Mesenchymal stem cell (in vitro differentiated cells and primary cell): Measurements from ENCODE around the gene KIRREL3.
A peak's percentile ranks its signal among the peaks of the same experiment; 100 is the strongest.
"Not testable (repeated sequence)": the region's sequence is repeated elsewhere in the genome, so short reads cannot be mapped to it uniquely, and the experiment has no call there.

Source experiments
- DNase-seq: peaks from one replicate; pipeline ENCODE4 v3.0.0-alpha.2; 2013
- H2AFZ ChIP-seq: one replicate; pipeline ENCODE4 v1.6.1; 2013; ENCODE audit warnings: low read depth, mild to moderate bottlenecking, control low read depth, inconsistent platforms, low read length, moderate library complexity
- H2AK5ac ChIP-seq: 2 replicates; pipeline ENCODE4 v1.6.1; 2013; ENCODE audit warnings: low read length, moderate library complexity, mild to moderate bottlenecking, inconsistent platforms; ENCODE audit not compliant: severe bottlenecking
- H2BK120ac ChIP-seq: one replicate; pipeline ENCODE4 v1.6.1; 2013; ENCODE audit warnings: low read depth, mild to moderate bottlenecking, inconsistent platforms, low read length, moderate library complexity
- H2BK12ac ChIP-seq, 2 experiments: one replicate each; pipeline ENCODE4 v1.6.1; 2013; ENCODE audit warnings: inconsistent platforms in 2 of 2, low read length in 2 of 2, mild to moderate bottlenecking in 2 of 2, moderate library complexity in 2 of 2, control low read depth in 1 of 2
- H2BK15ac ChIP-seq: one replicate; pipeline ENCODE4 v1.6.1; 2013; ENCODE audit warnings: mild to moderate bottlenecking, low read depth, inconsistent platforms; ENCODE audit not compliant: poor library complexity, severe bottlenecking
- H2BK5ac ChIP-seq: 2 replicates; pipeline ENCODE4 v1.6.1; 2013; ENCODE audit warnings: low read depth, mild to moderate bottlenecking, low read length, control low read depth, inconsistent platforms; ENCODE audit not compliant: poor library complexity, severe bottlenecking
- H3K14ac ChIP-seq, 2 experiments: one replicate each; pipeline ENCODE4 v1.6.1; 2013; ENCODE audit warnings: inconsistent platforms in 2 of 2, low read length in 2 of 2, control low read depth in 1 of 2, mild to moderate bottlenecking in 1 of 2, moderate library complexity in 1 of 2
- H3K18ac ChIP-seq, 2 experiments: one replicate each; pipeline ENCODE4 v1.6.1; 2013; ENCODE audit warnings: inconsistent platforms in 2 of 2, low read length in 2 of 2, control low read depth in 1 of 2, low read depth in 1 of 2, mild to moderate bottlenecking in 1 of 2
- H3K23ac ChIP-seq, 2 experiments: one replicate each; pipeline ENCODE4 v1.6.1; 2013; ENCODE audit warnings: inconsistent platforms in 2 of 2, low read length in 2 of 2, mild to moderate bottlenecking in 2 of 2, moderate library complexity in 2 of 2, control low read depth in 1 of 2
- H3K27ac ChIP-seq: 2 replicates; pipeline ENCODE4 v1.5.1; 2013; ENCODE audit warnings: mild to moderate bottlenecking, moderate library complexity, low read length, control low read depth, inconsistent platforms; ENCODE audit not compliant: poor library complexity, severe bottlenecking
- H3K27me3 ChIP-seq, 2 experiments: 2 replicates each; pipeline versions ENCODE4 v1.6.1 to v1.7.0; 2013; ENCODE audit warnings: low read length in 2 of 2, mild to moderate bottlenecking in 2 of 2, moderate library complexity in 2 of 2, control low read depth in 1 of 2, inconsistent platforms in 1 of 2; ENCODE audit not compliant: control insufficient read depth in 1 of 2, insufficient read depth in 1 of 2
- H3K36me3 ChIP-seq, 2 experiments: 2 replicates each; pipeline versions ENCODE4 v1.6.1 to v1.7.0; 2013; ENCODE audit warnings: low read length in 2 of 2, control low read depth in 1 of 2, inconsistent platforms in 1 of 2, low read depth in 1 of 2, mild to moderate bottlenecking in 1 of 2; ENCODE audit not compliant: insufficient read depth in 2 of 2, control insufficient read depth in 1 of 2
- H3K4ac ChIP-seq, 2 experiments: one replicate each; pipeline ENCODE4 v1.6.1; 2013; ENCODE audit warnings: inconsistent platforms in 2 of 2, low read length in 2 of 2, mild to moderate bottlenecking in 2 of 2, moderate library complexity in 2 of 2, control low read depth in 1 of 2, low read depth in 1 of 2
- H3K4me1 ChIP-seq: 2 replicates; pipeline ENCODE4 v1.6.1; 2013; ENCODE audit warnings: low read depth, low read length, control low read depth; ENCODE audit not compliant: control insufficient read depth, insufficient read depth
- H3K4me2 ChIP-seq: 2 replicates; pipeline ENCODE4 v1.6.1; 2013; ENCODE audit warnings: low read length, mild to moderate bottlenecking, inconsistent platforms; ENCODE audit not compliant: poor library complexity, severe bottlenecking
- H3K4me3 ChIP-seq, 2 experiments: 2 replicates each; pipeline versions ENCODE4 v1.5.1 to v1.7.0; 2013; ENCODE audit warnings: low read length in 2 of 2, mild to moderate bottlenecking in 2 of 2, control low read depth in 1 of 2, low read depth in 1 of 2; ENCODE audit not compliant: insufficient read depth in 1 of 2
- H3K79me1 ChIP-seq: replicated peaks from 2 replicates; pipeline ENCODE4 v1.6.1; 2013; ENCODE audit warnings: mild to moderate bottlenecking, control low read depth, low read length, inconsistent platforms; ENCODE audit not compliant: poor library complexity, severe bottlenecking
- H3K9ac ChIP-seq: 2 replicates; pipeline ENCODE4 v1.7.0; 2013; ENCODE audit warnings: mild to moderate bottlenecking, low read length, moderate library complexity
- H3K9me3 ChIP-seq: 2 replicates; pipeline ENCODE4 v1.7.0; 2013; ENCODE audit warnings: mild to moderate bottlenecking, low read length; ENCODE audit not compliant: control insufficient read depth
- H4K8ac ChIP-seq: one replicate; pipeline ENCODE4 v1.6.1; 2013; ENCODE audit warnings: inconsistent platforms, mild to moderate bottlenecking, low read length, moderate library complexity
- H4K91ac ChIP-seq: one replicate; pipeline ENCODE4 v1.6.1; 2013; ENCODE audit warnings: mild to moderate bottlenecking, low read length, inconsistent platforms
- WGBS: methylation state at CpG from one replicate; pipeline ENCODE4 v1.1.7; 2013; ENCODE audit warnings: mixed read lengths; 5-methylcytosine and 5-hydroxymethylcytosine counted together

The KIRREL3 gene

DNA sequence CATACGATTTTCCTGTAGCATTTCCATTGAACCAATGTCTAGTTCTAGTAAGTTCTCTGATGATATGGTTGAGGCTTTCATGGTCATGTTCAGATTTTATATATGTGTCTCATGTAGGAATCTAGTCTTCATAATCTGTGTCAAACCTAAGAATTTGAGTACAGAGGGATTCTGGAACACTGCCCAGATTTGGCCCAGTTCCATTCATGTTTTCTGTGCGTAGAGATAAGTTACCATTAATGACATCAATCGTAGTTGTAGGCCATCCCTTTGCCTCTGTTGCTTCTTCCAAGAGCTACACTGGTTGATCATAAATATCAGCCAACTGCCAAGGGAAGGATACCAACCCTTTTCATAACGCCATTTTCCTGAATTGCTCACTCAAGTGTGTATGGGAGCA lies 621.8 kb downstream of the KIRREL3 start:
- no peak overlapping the region for H2BK12ac ChIP-seq
- H2BK120ac ChIP-seq = no peak overlapping the region
- no peak for DNase-seq
- no peak overlapping the region for H3K14ac ChIP-seq
- H3K4ac ChIP-seq = no peak overlapping the region
- H3K18ac ChIP-seq = no peak overlapping the region
- H3K36me3 ChIP-seq = peaks cover 0 to 6% of the 10 kb centered on the region in 2 experiments
- no peak overlapping the region for H4K8ac ChIP-seq
- H3K9ac ChIP-seq = no peak overlapping the region
- no peak overlapping the region for H2AFZ ChIP-seq
- no peak overlapping the region for H3K4me2 ChIP-seq
- H4K91ac ChIP-seq = no peak overlapping the region
- H3K9me3 ChIP-seq = no peaks in the 10 kb centered on the region
- H2AK5ac ChIP-seq = no peak overlapping the region
- no peak overlapping the region for H3K23ac ChIP-seq
- 99% methylated on average over 4 of the region's 4 CpGs for WGBS
- no peak overlapping the region for H3K4me3 ChIP-seq
- no peak overlapping the region for H2BK5ac ChIP-seq
- H3K79me1 ChIP-seq = peaks cover 23% of the 10 kb centered on the region
- no peaks in the 10 kb centered on the region for H3K27me3 ChIP-seq
- H2BK15ac ChIP-seq = no peak overlapping the region
- H3K27ac ChIP-seq = no peak overlapping the region
- peaks cover under 1% of the 10 kb centered on the region for H3K4me1 ChIP-seq

DNA sequence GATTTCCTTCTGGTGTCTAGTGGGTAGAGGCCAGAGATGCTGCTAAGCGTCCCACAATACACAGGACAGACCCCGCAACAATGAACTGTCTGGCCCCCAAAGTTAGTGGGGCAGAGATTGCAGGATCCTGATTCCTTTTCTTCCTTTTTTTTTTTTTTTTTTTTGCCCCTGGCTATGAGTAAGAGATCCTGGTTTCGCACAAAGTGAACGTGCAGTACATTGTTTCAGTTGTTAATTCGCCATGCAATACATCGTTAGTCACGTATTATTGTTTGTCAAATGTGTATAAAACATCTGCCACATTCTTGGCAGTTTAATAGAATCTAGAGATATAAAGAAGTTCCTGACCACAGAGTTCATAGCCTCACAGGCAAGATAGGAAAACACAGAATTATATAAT lies 624.8 kb downstream of the KIRREL3 start:
- Histone ChIP-seq H2BK120ac (no peak overlapping the region), H3K9me3 (no peaks in the 10 kb centered on the region), H3K4me1 (peaks cover 8% of the 10 kb centered on the region), H3K79me1 (peaks cover 21% of the 10 kb centered on the region), H2BK5ac (no peak overlapping the region), H3K14ac (no peak overlapping the region), H3K4me3 (no peak overlapping the region), H4K8ac (no peak overlapping the region), H3K4ac (no peak overlapping the region), H3K36me3 (peaks cover 0 to 2% of the 10 kb centered on the region in 2 experiments), H2AFZ (no peak overlapping the region), H3K9ac (no peak overlapping the region), H3K27me3 (no peaks in the 10 kb centered on the region), H4K91ac (no peak overlapping the region), H3K18ac (no peak overlapping the region), H2AK5ac (no peak overlapping the region), H3K23ac (no peak overlapping the region), H3K27ac (no peak overlapping the region), H2BK15ac (no peak overlapping the region), H3K4me2 (no peak overlapping the region), H2BK12ac (no peak overlapping the region)
- no peak for DNase-seq
- WGBS = 99% methylated on average over 5 of the region's 7 CpGs

DNA sequence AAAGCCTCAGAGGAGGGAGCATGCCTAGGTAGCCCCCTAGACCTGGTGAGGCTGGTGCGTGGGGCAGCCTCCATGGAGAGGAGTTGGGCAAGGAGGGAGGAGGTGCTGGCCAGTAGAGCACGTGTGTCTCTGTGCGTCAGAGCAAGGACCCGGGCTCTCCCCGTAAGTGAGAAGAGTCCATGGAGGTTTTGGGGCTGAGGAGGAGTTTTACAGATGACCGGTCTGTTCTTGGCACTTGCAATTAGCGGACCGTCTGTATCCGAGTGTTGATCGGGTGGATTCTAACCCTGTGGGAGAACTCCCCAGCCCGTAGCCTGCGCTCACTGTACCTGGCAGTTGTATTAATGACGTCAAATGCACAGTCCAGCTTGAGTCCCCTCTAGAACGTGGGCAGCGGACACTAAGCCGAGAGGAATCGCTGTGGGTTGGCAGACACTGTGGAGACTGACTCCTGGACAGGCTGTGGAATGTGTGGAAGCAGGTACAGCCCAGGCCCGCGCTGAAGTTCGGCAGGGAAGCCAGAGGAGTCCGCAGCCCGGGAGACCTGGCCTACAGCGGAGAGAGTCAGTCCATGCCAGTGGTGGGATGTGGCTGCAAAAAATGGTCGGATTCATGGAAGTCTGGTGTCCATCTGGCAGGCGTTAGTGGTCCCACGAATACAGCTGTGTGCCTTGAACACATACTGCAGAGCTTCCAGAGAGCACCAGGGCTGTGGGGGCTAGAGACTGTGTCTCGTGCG lies 625.8 kb downstream of the KIRREL3 start:
- not testable (repeated sequence) for H2AK5ac ChIP-seq, H3K4me2 ChIP-seq, H3K27me3 ChIP-seq, H3K9ac ChIP-seq, H3K14ac ChIP-seq, H2BK12ac ChIP-seq, H2BK5ac ChIP-seq, H3K9me3 ChIP-seq, DNase-seq, H3K27ac ChIP-seq, H3K36me3 ChIP-seq, H2BK120ac ChIP-seq, H3K4me1 ChIP-seq, H3K4ac ChIP-seq, H2BK15ac ChIP-seq, H2AFZ ChIP-seq, H3K23ac ChIP-seq, H3K4me3 ChIP-seq
- peak overlapping the region; percentile 72 for H4K8ac ChIP-seq
- H3K79me1 ChIP-seq = peaks cover 14% of the 10 kb centered on the region
- WGBS = 94% methylated on average over 12 of the region's 28 CpGs
- peak overlapping the region; percentile 15 for H4K91ac ChIP-seq
- peak overlapping the region in 1 of 2 experiments; percentile 73 for H3K18ac ChIP-seq

- Histone ChIP-seq H3K4me1 (peaks cover 11% of the 10 kb centered on the region), H4K8ac (peak overlapping the region; percentile 42), H3K23ac (peak overlapping the region in 1 of 2 experiments; percentile 80), H3K18ac (peak overlapping the region in 1 of 2 experiments; percentile 24), H3K79me1 (peaks cover 14% of the 10 kb centered on the region)
- not testable (repeated sequence) for H3K14ac ChIP-seq, H3K27ac ChIP-seq, H2BK15ac ChIP-seq, H4K91ac ChIP-seq, H3K27me3 ChIP-seq, H2BK120ac ChIP-seq, DNase-seq, H3K36me3 ChIP-seq, H3K9ac ChIP-seq, H3K9me3 ChIP-seq, H2BK12ac ChIP-seq, H2BK5ac ChIP-seq, H2AFZ ChIP-seq, H2AK5ac ChIP-seq, H3K4me3 ChIP-seq, H3K4ac ChIP-seq, H3K4me2 ChIP-seq
- WGBS = 82% methylated on average over 9 of the region's 12 CpGs
These were observed 627.0 kb downstream of the KIRREL3 start for GRCh38 chr11:126373389-126374066.
